HepG2 (cell line): Measurements from ENCODE around the gene CRYBA2. TPM values are rescaled to one million over a fixed set of nuclear protein-coding genes. Genes with fewer than 3 reads are reported as not detected.

Source experiments
- ATRX ChIP-seq: sonication (generic); formaldehyde crosslinking; IDR thresholded peaks from 2 replicates; pipeline ENCODE4 v1.4.0; 2020; ENCODE audit warnings: missing genetic modification reagents, borderline replicate concordance
- GABPA ChIP-seq, 2 experiments: IDR thresholded peaks; 2 replicates each; pipeline ENCODE4 v1.6.1; 2011 to 2016; ENCODE audit warnings: low read depth in 2 of 2, low read length in 1 of 2, missing biosample characterization in 1 of 2, missing genetic modification characterization in 1 of 2
- GATAD1 ChIP-seq: IDR thresholded peaks from 2 replicates; pipeline ENCODE4 v1.6.1; 2016; ENCODE audit warnings: missing genetic modification reagents, missing compliant biosample characterization
- GTF2F1 ChIP-seq: fragments of 150-350 bp; IDR thresholded peaks from 2 replicates; pipeline ENCODE4 v1.6.1; 2014; ENCODE audit warnings: low read length
- HDAC1 ChIP-seq: sonication (generic); formaldehyde crosslinking; IDR thresholded peaks from 2 replicates; pipeline ENCODE4 v1.5.1; 2020; ENCODE audit warnings: mild to moderate bottlenecking, missing genetic modification reagents
- IKZF1 ChIP-seq: fragments of 450-650 bp; IDR thresholded peaks from 2 replicates; pipeline ENCODE4 v1.7.1; 2016
- MEIS1 ChIP-seq: sonication (generic); formaldehyde crosslinking; IDR thresholded peaks from 2 replicates; pipeline ENCODE4 v1.9.0; 2021; ENCODE audit warnings: mild to moderate bottlenecking, missing genetic modification reagents, moderate library complexity, borderline replicate concordance
- NFE2 ChIP-seq: sonication (generic); formaldehyde crosslinking; IDR thresholded peaks from 2 replicates; pipeline ENCODE4 v1.4.0; 2020; ENCODE audit warnings: missing genetic modification reagents
- PHF21A ChIP-seq: sonication (generic); formaldehyde crosslinking; IDR thresholded peaks from 2 replicates; pipeline ENCODE4 v1.5.0; 2020; ENCODE audit warnings: mild to moderate bottlenecking, missing genetic modification reagents
- RARG ChIP-seq: sonication (generic); formaldehyde crosslinking; IDR thresholded peaks from 2 replicates; pipeline ENCODE4 v1.4.0; 2020; ENCODE audit warnings: low read depth, mild to moderate bottlenecking, missing genetic modification reagents
- RBFOX2 ChIP-seq: fragments of 200-400 bp; formaldehyde crosslinking; IDR thresholded peaks from 2 replicates; pipeline ENCODE4 v1.6.1; 2017; ENCODE audit warnings: low read depth, mild to moderate bottlenecking, low read length
- SMARCE1 ChIP-seq: fragments of 450-650 bp; IDR thresholded peaks from 2 replicates; pipeline ENCODE4 v1.6.1; 2017; ENCODE audit warnings: borderline replicate concordance
- STAG1 ChIP-seq: sonication (generic); formaldehyde crosslinking; IDR thresholded peaks from 2 replicates; pipeline ENCODE4 v1.4.0; 2020; ENCODE audit warnings: missing genetic modification reagents
- TEAD2 ChIP-seq: sonication (generic); formaldehyde crosslinking; IDR thresholded peaks from 2 replicates; pipeline ENCODE4 v1.9.0; 2021; ENCODE audit warnings: missing genetic modification reagents
- XBP1 ChIP-seq: sonication (generic); formaldehyde crosslinking; IDR thresholded peaks from 2 replicates; pipeline ENCODE4 v1.5.0; 2020; ENCODE audit warnings: missing genetic modification reagents
- ZIK1 ChIP-seq: sonication (generic); formaldehyde crosslinking; IDR thresholded peaks from 2 replicates; pipeline ENCODE4 v1.5.0; 2020; ENCODE audit warnings: mild to moderate bottlenecking, low read depth, missing genetic modification reagents, borderline replicate concordance
- ZKSCAN1 ChIP-seq: fragments of 150-350 bp; IDR thresholded peaks from 2 replicates; pipeline ENCODE4 v1.6.1; 2014; ENCODE audit warnings: low read length
- ZNF577 ChIP-seq: sonication (generic); formaldehyde crosslinking; IDR thresholded peaks from 2 replicates; pipeline ENCODE4 v1.4.0; 2020; ENCODE audit warnings: mild to moderate bottlenecking, low read depth, missing genetic modification reagents, borderline replicate concordance
- ZNF605 ChIP-seq: sonication (generic); formaldehyde crosslinking; IDR thresholded peaks from 2 replicates; pipeline ENCODE4 v1.8.0; 2022; ENCODE audit warnings: mild to moderate bottlenecking, missing genetic modification reagents
- ZNF768 ChIP-seq: sonication (generic); formaldehyde crosslinking; IDR thresholded peaks from 2 replicates; pipeline ENCODE4 v1.4.0; 2020; ENCODE audit warnings: missing genetic modification reagents
- ZNF772 ChIP-seq: sonication (generic); formaldehyde crosslinking; IDR thresholded peaks from 2 replicates; pipeline ENCODE4 v1.5.0; 2020; ENCODE audit warnings: mild to moderate bottlenecking, missing genetic modification reagents
- ZNF788 ChIP-seq: sonication (generic); formaldehyde crosslinking; IDR thresholded peaks from 2 replicates; pipeline ENCODE4 v1.5.0; 2020; ENCODE audit warnings: mild to moderate bottlenecking, missing genetic modification reagents, borderline replicate concordance
- ZNF841 ChIP-seq: sonication (generic); formaldehyde crosslinking; IDR thresholded peaks from 2 replicates; pipeline ENCODE4 v1.8.1; 2023; ENCODE audit warnings: missing genetic modification reagents, borderline replicate concordance
- polyA plus RNA-seq, 8 experiments: library from polyadenylated mRNA; depleted of rRNA in 3 of 8; stranded (reverse) in 7 of 8; unstranded in 1 of 8; fragments of >200 nt; fragmentation: Illumina TruSeq in 4 of 8; extraction: Trizol in 4 of 8; gene quantifications; 2 replicates each; pipeline versions ENCODE4 v1.2.1 to v1.2.3, GENCODE V29; 2011 to 2016; ENCODE audit warnings: low read depth in 4 of 8, missing spikeins in 1 of 8, mixed read lengths in 1 of 8; ENCODE audit not compliant: insufficient read depth in 1 of 8
- total RNA-seq, 5 experiments: library from RNA; depleted of rRNA; stranded (reverse); fragments of >200 nt; fragmentation: Illumina TruSeq; extraction: Trizol; gene quantifications; 2 replicates each; pipeline ENCODE4 v1.2.3, GENCODE V29; 2016; ENCODE audit warnings: low read depth in 1 of 5
- TF ChIP-seq, protein P1 (sequence below): sonication (generic); formaldehyde crosslinking; IDR thresholded peaks from 2 replicates; pipeline ENCODE4 v1.4.0; 2020; ENCODE audit warnings: mild to moderate bottlenecking, missing genetic modification reagents
- TF ChIP-seq, protein P2 (sequence below): IDR thresholded peaks from 2 replicates; pipeline ENCODE4 v1.6.1; 2016; ENCODE audit warnings: missing compliant biosample characterization, missing genetic modification reagents, borderline replicate concordance

Gene CRYBA2
- total and polyA plus RNA-seq, 2 of the 13 experiments (the other 11 are each of a cell fraction or from before 2014, with no cell fraction given): not detected

DNA sequence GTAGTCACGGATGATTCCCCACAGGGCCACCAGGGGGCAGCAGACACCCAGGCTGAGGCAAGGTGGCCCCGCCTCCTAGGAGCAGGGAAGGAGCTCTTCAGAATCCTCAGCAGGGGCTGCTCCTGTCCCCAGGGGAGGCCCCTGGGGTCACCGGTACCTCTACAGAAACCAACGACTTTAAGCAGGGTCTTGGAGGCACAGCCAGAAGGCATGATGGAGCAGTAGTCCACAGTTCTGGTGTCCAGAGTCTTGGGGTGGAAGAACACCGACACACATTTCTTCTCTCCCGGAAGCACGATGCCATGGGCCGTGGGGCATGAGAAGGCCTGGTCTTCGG lies 36.6 kb upstream of the CRYBA2 start (continued):
- TF ChIP-seq PHF21A (CRISPR knock-in tag) (no peak), GABPA (IDR thresholded peaks at IDR 0.05; ENCODE audit: low read depth, low read length) (no peak), GABPA (CRISPR knock-in tag; IDR thresholded peaks at IDR 0.05; ENCODE audit: low read depth) (no peak), GATAD1 (CRISPR knock-in tag) (no peak), TEAD2 (CRISPR knock-in tag) (no peak), RARG (no peak), ZKSCAN1 (no peak), ATRX (CRISPR knock-in tag) (no peak), XBP1 (CRISPR knock-in tag) (no peak), RBFOX2 (no peak), ZNF577 (no peak), GTF2F1 (no peak), STAG1 (CRISPR knock-in tag) (peak; percentile 95), HDAC1 (no peak), ZIK1 (no peak), NFE2 (CRISPR knock-in tag) (no peak), ZNF788 (CRISPR knock-in tag) (no peak), ZNF841 (CRISPR knock-in tag) (no peak), IKZF1 (no peak), SMARCE1 (no peak), ZNF768 (CRISPR knock-in tag) (no peak), ZNF605 (CRISPR knock-in tag) (no peak), MEIS1 (CRISPR knock-in tag) (no peak), ZNF772 (no peak)
- TF ChIP-seq, protein P1, sequence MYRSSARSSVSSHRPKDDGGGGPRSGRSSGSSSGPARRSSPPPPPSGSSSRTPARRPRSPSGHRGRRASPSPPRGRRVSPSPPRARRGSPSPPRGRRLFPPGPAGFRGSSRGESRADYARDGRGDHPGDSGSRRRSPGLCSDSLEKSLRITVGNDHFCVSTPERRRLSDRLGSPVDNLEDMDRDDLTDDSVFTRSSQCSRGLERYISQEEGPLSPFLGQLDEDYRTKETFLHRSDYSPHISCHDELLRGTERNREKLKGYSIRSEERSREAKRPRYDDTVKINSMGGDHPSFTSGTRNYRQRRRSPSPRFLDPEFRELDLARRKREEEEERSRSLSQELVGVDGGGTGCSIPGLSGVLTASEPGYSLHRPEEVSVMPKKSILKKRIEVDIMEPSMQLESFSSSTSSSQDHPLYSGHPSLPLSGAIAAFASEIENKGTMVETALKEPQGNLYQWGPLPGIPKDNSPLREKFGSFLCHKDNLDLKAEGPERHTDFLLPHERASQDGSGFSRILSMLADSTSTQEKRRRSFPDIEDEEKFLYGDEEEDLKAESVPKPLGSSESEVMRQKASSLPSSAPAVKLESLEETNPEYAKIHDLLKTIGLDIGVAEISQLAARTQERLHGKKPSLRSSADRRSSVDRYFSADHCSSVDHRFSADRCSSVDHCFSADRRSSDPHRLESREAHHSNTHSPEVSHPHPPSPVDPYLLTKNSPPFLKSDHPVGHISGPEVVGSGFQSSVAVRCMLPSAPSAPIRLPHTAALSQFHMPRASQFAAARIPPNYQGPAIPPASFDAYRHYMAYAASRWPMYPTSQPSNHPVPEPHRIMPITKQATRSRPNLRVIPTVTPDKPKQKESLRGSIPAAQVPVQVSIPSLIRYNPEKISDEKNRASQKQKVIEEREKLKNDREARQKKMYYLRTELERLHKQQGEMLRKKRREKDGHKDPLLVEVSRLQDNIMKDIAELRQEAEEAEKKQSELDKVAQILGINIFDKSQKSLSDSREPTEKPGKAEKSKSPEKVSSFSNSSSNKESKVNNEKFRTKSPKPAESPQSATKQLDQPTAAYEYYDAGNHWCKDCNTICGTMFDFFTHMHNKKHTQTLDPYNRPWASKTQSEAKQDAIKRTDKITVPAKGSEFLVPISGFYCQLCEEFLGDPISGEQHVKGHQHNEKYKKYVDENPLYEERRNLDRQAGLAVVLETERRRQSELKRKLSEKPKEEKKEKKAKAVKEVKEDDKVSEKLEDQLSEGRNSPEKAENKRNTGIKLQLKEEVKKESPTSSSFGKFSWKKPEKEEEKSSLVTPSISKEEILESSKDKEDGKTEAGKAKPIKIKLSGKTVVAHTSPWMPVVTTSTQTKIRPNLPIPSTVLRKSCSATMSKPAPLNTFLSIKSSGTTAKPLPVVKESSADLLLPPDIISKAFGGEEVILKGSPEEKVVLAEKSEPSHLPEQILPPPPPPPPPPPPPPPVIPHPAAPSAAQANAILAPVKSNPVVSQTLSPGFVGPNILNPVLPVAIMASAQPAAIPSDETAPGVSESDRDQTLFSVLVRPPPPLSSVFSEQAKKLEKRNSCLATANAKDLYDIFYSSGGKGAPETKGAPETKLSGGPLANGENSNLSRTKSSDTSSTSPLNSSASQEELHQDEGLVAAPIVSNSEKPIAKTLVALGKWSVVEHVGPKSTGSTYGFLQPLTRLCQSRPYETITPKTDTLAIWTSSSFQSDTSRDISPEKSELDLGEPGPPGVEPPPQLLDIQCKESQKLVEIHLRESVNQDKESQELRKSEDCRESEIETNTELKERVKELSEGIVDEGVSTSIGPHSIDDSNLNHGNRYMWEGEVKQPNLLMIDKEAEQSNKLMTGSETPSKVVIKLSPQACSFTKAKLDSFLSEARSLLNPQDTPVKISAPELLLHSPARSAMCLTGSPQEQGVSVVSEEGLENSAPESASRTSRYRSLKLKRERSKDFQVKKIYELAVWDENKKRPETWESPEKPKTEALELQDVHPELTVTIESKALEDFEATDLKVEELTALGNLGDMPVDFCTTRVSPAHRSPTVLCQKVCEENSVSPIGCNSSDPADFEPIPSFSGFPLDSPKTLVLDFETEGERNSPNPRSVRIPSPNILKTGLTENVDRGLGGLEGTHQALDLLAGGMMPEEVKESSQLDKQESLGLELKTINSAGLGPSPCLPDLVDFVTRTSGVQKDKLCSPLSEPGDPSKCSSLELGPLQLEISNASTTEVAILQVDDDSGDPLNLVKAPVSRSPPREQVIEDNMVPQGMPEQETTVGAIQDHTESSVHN (CRISPR knock-in tag): no peak
- TF ChIP-seq, protein P2, sequence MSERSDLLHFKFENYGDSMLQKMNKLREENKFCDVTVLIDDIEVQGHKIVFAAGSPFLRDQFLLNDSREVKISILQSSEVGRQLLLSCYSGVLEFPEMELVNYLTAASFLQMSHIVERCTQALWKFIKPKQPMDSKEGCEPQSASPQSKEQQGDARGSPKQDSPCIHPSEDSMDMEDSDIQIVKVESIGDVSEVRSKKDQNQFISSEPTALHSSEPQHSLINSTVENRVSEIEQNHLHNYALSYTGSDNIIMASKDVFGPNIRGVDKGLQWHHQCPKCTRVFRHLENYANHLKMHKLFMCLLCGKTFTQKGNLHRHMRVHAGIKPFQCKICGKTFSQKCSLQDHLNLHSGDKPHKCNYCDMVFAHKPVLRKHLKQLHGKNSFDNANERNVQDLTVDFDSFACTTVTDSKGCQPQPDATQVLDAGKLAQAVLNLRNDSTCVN (CRISPR knock-in tag): 0 out of 2 replicates have a peak, but pooled peaks have one; percentile 60
